GM19455 (cell line): Measurements from ENCODE around the gene FRMPD2.
"Not testable (repeated sequence)": the region's sequence is repeated elsewhere in the genome, so short reads cannot be mapped to it uniquely, and the experiment has no call there.

ENCODE experiments used
- ATAC-seq: cut with Tn5 transposase; IDR thresholded peaks from one replicate; pipeline ENCODE4 v1.9.1; 2021; ENCODE audit not compliant: unreplicated experiment

The FRMPD2 gene

GRCh38 chr10:48154211-48155140, 120.0 kb downstream of the FRMPD2 start:
- ATAC-seq = not testable (repeated sequence)

DNA sequence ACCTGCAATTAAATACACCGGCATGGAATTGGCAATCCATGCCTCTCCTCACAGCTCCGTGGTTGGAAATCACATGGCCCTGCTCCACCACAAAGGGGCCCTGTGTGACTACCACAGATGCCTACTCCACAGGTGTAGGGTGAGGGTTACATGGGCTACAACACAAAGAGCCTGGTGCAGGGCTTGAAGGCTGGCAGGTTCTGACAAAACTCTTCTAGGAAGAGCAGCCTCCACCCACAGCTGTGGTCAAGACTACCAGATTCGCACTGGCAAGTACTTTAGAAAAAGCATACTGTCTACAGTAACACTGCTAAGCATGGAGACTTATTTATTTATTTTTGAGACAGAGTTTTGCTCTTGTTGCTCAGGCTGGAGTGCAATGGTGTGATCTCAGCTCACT, 126.9 kb downstream of the FRMPD2 start:
- ATAC-seq = not testable (repeated sequence)

DNA sequence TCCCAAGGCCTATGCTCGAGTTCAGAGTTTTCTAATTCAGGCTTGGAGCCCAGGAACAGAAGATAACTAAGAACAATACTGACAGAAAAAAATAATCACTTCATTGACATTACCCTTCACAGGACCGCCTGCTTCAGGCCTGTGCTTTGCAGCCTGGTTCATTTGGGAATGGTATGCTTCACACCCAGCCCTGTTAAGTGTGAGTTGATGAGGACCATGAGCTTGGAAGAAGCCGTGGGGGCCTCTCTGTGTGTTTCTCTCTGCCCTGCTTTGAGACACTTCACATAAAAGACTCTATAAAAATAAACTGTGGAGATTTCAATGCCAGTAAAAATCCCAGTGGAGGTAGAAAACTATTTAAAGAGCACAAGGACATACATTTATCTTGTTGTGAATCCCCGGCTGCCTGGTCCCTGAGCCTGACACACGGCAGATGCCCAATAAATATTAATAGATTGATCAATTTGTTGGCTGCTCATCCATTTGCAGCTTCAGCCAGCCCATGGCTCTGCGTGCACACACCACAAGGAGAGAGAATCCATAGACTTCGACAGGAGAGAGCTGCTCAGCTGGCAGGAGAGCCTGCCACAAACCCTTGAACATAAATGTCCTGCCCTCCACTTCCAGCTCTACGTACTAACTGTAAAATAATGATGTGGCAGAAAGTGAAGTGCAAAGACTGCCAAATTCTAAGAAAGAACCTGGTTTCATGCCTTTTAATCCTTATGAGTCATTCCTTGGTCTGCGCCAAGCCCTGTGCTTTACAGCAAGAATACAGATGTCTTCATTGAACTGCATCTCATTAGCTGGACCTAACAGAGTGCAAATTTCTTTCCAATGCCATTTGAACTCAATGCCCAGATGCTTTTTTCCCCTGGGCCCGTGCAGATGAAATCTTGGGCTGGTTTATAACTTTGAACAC, 130.5 kb downstream of the FRMPD2 start:
- ATAC-seq = not testable (repeated sequence)

- ATAC-seq = not testable (repeated sequence)
These were observed 133.5 kb downstream of the FRMPD2 start for GRCh38 chr10:48140949-48141348.

DNA sequence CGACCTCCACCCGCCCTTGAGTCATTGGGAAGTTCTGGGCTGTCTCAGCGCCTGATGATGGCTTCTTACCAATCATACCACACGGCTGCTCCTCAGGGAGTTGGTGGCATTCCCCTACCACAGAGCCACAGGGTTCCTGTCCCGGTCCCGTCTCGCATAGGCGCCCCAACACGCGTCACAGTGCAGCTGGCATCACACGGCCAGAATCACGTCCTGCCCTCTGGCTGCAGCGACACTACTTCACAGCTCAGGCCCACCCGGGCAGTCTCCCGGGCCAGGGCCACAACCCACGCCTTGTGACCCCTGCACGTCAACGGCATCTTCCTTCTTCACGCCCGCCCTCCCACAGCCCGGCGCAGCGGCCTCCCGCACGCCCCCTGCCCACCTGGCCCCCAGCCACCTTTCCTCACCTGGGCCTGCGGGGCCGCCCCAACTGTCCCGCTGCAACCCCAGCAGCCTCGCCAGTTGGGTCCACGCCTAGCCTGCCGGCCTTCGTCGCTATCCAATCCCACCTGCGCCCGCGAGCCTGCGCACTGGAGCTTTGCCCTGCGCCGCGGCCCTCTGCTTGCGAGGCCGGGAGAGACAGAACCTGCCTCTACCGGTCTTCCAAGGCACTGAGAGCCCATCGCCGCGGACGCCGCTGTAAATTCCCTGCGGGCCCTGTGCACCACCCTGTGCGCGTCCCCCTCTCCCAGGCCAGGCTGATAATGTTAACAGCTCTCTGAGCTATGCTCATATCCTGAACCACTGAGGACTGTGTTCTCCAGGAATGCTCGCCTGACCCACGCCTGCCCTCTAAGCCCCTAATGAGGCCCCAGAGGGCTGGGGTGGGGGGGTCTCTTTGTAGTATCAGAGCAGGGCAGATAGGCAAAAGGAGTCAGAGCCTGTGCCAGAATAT, 134.3 kb downstream of the FRMPD2 start:
- not testable (repeated sequence) for ATAC-seq

GRCh38 chr10:48128954-48129353, 145.5 kb downstream of the FRMPD2 start:
- not testable (repeated sequence) for ATAC-seq

- ATAC-seq = not testable (repeated sequence)
These were observed 148.2 kb downstream of the FRMPD2 start for GRCh38 chr10:48126251-48126650.

DNA sequence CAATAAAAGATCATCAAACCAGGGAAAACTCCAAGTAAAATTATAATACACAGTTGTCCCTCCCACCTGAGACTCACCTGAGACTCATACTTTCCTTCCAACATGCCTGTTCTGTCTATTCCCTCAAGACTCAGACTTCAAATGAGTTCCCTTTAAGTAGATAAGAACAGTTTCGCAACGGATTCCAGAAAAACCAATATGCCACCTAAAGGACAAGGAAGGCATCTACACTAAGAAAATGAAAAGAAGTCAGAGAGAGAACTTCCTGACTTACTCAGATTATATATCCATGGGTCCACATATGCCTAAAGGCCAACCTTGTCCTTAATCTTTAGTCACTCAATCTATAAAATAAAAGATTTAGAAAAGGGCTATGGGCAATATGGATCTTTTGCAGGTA, 148.9 kb downstream of the FRMPD2 start:
- ATAC-seq = not testable (repeated sequence)

GRCh38 chr10:48122618-48123017, 151.9 kb downstream of the FRMPD2 start:
- ATAC-seq = not testable (repeated sequence)

DNA sequence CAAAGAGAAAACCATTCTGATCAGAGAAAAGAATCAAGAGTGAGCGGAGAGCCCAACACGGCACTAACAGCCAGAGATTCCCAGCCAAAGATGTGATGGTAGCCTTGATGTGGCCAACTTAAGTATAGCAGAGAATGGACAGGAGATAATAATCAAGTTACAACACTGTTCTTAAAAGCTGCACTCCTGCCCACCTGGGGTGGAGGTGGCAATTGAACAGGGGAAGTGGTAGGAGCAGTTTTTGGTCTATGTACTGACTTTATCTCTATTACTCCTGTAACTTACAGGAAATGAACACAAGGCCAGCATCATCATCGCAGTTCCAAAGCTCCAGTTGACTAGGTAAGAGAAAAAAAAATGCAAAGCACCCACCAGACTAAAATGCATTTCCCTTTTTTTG, 164.2 kb downstream of the FRMPD2 start:
- ATAC-seq = not testable (repeated sequence)
